ENCODE measurements around the gene GPR107.

GPR107 gene

GRCh38 chr9:130028493-130029222, 25.0 kb upstream of the GPR107 start:
- DNase-seq, result no peak

GRCh38 chr9:130029223-130029973, 24.3 kb upstream of the GPR107 start:
- peak; percentile 69 for DNase-seq

- no peak for DNase-seq
These were observed 23.0 kb upstream of the GPR107 start for GRCh38 chr9:130030651-130031127.

GRCh38 chr9:130034570-130034969, 19.1 kb upstream of the GPR107 start:
- no peak for DNase-seq

GRCh38 chr9:130036099-130036498, 17.6 kb upstream of the GPR107 start:
- DNase-seq, result no peak

GRCh38 chr9:130039528-130040147, 14.1 kb upstream of the GPR107 start:
- DNase-seq, result no peak

- no peak for DNase-seq
These were observed 12.6 kb upstream of the GPR107 start for GRCh38 chr9:130040984-130041647.

GRCh38 chr9:130041648-130042405, 11.9 kb upstream of the GPR107 start:
- no peak for DNase-seq

- DNase-seq, result no peak
These were observed 11.3 kb upstream of the GPR107 start for GRCh38 chr9:130042406-130042884.

GRCh38 chr9:130042885-130043653, 10.6 kb upstream of the GPR107 start, which contains the start of gene FNBP1:
Gene FNBP1, minus strand, starts transcription at chr9:130043189. Its CDS starts 214 bp downstream, at chr9:130042975.
- peak; percentile 84 for DNase-seq

GRCh38 chr9:130043654-130044623, 9.8 kb upstream of the GPR107 start:
- DNase-seq, result no peak

GRCh38 chr9:130045725-130046450, 7.8 kb upstream of the GPR107 start:
- DNase-seq, result no peak

- DNase-seq, result no peak
These were observed 4.1 kb upstream of the GPR107 start for GRCh38 chr9:130049431-130050210.

- no peak for DNase-seq
These were observed 3.2 kb upstream of the GPR107 start for GRCh38 chr9:130050462-130050861.

GRCh38 chr9:130051855-130052254, 1.9 kb upstream of the GPR107 start:
- no peak for DNase-seq

GRCh38 chr9:130053109-130053503, 600 bp upstream of the GPR107 start:
- DNase-seq, result no peak

GRCh38 chr9:130054325-130054786, 650 bp downstream of the GPR107 start:
- no peak for DNase-seq

- no peak for DNase-seq
These were observed 1.1 kb downstream of the GPR107 start for GRCh38 chr9:130054820-130055219.
